Brain microvascular endothelial cell (primary cell): ENCODE data around the gene MVK.

Experiments used
- DNase-seq: peaks from one replicate; pipeline ENCODE4 v3.0.0-alpha.2; 2020
- H3K27ac ChIP-seq: fragments of 250-450 bp; sonication (Bioruptor Pico); 2 replicates; pipeline ENCODE4 v1.5.1; 2020; ENCODE audit warnings: mild to moderate bottlenecking, moderate library complexity
- H3K27me3 ChIP-seq: fragments of 250-450 bp; sonication (Bioruptor Pico); replicated peaks from 2 replicates; pipeline ENCODE4 v1.5.1; 2020; ENCODE audit warnings: mild to moderate bottlenecking
- H3K36me3 ChIP-seq: fragments of 250-450 bp; sonication (Bioruptor Pico); replicated peaks from 2 replicates; pipeline ENCODE4 v1.5.1; 2020; ENCODE audit warnings: mild to moderate bottlenecking
- H3K4me3 ChIP-seq: 2 replicates; pipeline ENCODE4 v1.5.1; 2011; ENCODE audit warnings: low read depth, mild to moderate bottlenecking, control low read depth, low read length, moderate library complexity
- CTCF ChIP-seq: IDR thresholded peaks from 2 replicates; pipeline ENCODE4 v1.5.1; 2011; ENCODE audit warnings: low read depth, mild to moderate bottlenecking, moderate library complexity, low read length, control low read depth, inconsistent platforms; ENCODE audit errors: missing control alignments
- in situ Hi-C: cut with HindIII; loops from 2 replicates; pipeline ENCODE4 v1.10.0; 2017; ENCODE audit warnings: low sequenced_read_pairs, low pct_ligation_motif_present

MVK gene

GRCh38 chr12:109645194-109645593 is 71.6 kb downstream of the MVK start:
- no peak overlapping the region for H3K27ac ChIP-seq
- in situ Hi-C loops = no loop called here
- H3K36me3 ChIP-seq = no peaks in the 10 kb centered on the region
- DNase-seq = no peak
- H3K4me3 ChIP-seq = no peak overlapping the region
- no peak for TF ChIP-seq CTCF
- peaks cover 2% of the 10 kb centered on the region for H3K27me3 ChIP-seq

- Histone ChIP-seq H3K27me3 (peaks cover 2% of the 10 kb centered on the region), H3K4me3 (no peak overlapping the region), H3K36me3 (no peaks in the 10 kb centered on the region), H3K27ac (no peak overlapping the region)
- TF ChIP-seq CTCF = no peak
- no peak for DNase-seq
- in situ Hi-C loops = no loop called here
Measured at GRCh38 chr12:109645708-109646107, 72.1 kb downstream of the MVK start.
